Mesenchymal stem cell (in vitro differentiated cells and primary cell): ENCODE measurements around the gene AGAP3.
A peak's percentile ranks its signal among the peaks of the same experiment; 100 is the strongest.

Experiments
- DNase-seq: peaks from one replicate; pipeline ENCODE4 v3.0.0-alpha.2; 2013
- H2AFZ ChIP-seq: one replicate; pipeline ENCODE4 v1.6.1; 2013; ENCODE audit warnings: low read depth, mild to moderate bottlenecking, control low read depth, inconsistent platforms, low read length, moderate library complexity
- H2AK5ac ChIP-seq: 2 replicates; pipeline ENCODE4 v1.6.1; 2013; ENCODE audit warnings: low read length, moderate library complexity, mild to moderate bottlenecking, inconsistent platforms; ENCODE audit not compliant: severe bottlenecking
- H2BK120ac ChIP-seq: one replicate; pipeline ENCODE4 v1.6.1; 2013; ENCODE audit warnings: low read depth, mild to moderate bottlenecking, inconsistent platforms, low read length, moderate library complexity
- H2BK12ac ChIP-seq, 2 experiments: one replicate each; pipeline ENCODE4 v1.6.1; 2013; ENCODE audit warnings: inconsistent platforms in 2 of 2, low read length in 2 of 2, mild to moderate bottlenecking in 2 of 2, moderate library complexity in 2 of 2, control low read depth in 1 of 2
- H2BK15ac ChIP-seq: one replicate; pipeline ENCODE4 v1.6.1; 2013; ENCODE audit warnings: mild to moderate bottlenecking, low read depth, inconsistent platforms; ENCODE audit not compliant: poor library complexity, severe bottlenecking
- H2BK5ac ChIP-seq: 2 replicates; pipeline ENCODE4 v1.6.1; 2013; ENCODE audit warnings: low read depth, mild to moderate bottlenecking, low read length, control low read depth, inconsistent platforms; ENCODE audit not compliant: poor library complexity, severe bottlenecking
- H3K14ac ChIP-seq, 2 experiments: one replicate each; pipeline ENCODE4 v1.6.1; 2013; ENCODE audit warnings: inconsistent platforms in 2 of 2, low read length in 2 of 2, control low read depth in 1 of 2, mild to moderate bottlenecking in 1 of 2, moderate library complexity in 1 of 2
- H3K18ac ChIP-seq, 2 experiments: one replicate each; pipeline ENCODE4 v1.6.1; 2013; ENCODE audit warnings: inconsistent platforms in 2 of 2, low read length in 2 of 2, control low read depth in 1 of 2, low read depth in 1 of 2, mild to moderate bottlenecking in 1 of 2
- H3K23ac ChIP-seq, 2 experiments: one replicate each; pipeline ENCODE4 v1.6.1; 2013; ENCODE audit warnings: inconsistent platforms in 2 of 2, low read length in 2 of 2, mild to moderate bottlenecking in 2 of 2, moderate library complexity in 2 of 2, control low read depth in 1 of 2
- H3K27ac ChIP-seq: 2 replicates; pipeline ENCODE4 v1.5.1; 2013; ENCODE audit warnings: mild to moderate bottlenecking, moderate library complexity, low read length, control low read depth, inconsistent platforms; ENCODE audit not compliant: poor library complexity, severe bottlenecking
- H3K27me3 ChIP-seq, 2 experiments: 2 replicates each; pipeline versions ENCODE4 v1.6.1 to v1.7.0; 2013; ENCODE audit warnings: low read length in 2 of 2, mild to moderate bottlenecking in 2 of 2, moderate library complexity in 2 of 2, control low read depth in 1 of 2, inconsistent platforms in 1 of 2; ENCODE audit not compliant: control insufficient read depth in 1 of 2, insufficient read depth in 1 of 2
- H3K36me3 ChIP-seq, 2 experiments: 2 replicates each; pipeline versions ENCODE4 v1.6.1 to v1.7.0; 2013; ENCODE audit warnings: low read length in 2 of 2, control low read depth in 1 of 2, inconsistent platforms in 1 of 2, low read depth in 1 of 2, mild to moderate bottlenecking in 1 of 2; ENCODE audit not compliant: insufficient read depth in 2 of 2, control insufficient read depth in 1 of 2
- H3K4ac ChIP-seq, 2 experiments: one replicate each; pipeline ENCODE4 v1.6.1; 2013; ENCODE audit warnings: inconsistent platforms in 2 of 2, low read length in 2 of 2, mild to moderate bottlenecking in 2 of 2, moderate library complexity in 2 of 2, control low read depth in 1 of 2, low read depth in 1 of 2
- H3K4me1 ChIP-seq: 2 replicates; pipeline ENCODE4 v1.6.1; 2013; ENCODE audit warnings: low read depth, low read length, control low read depth; ENCODE audit not compliant: control insufficient read depth, insufficient read depth
- H3K4me2 ChIP-seq: 2 replicates; pipeline ENCODE4 v1.6.1; 2013; ENCODE audit warnings: low read length, mild to moderate bottlenecking, inconsistent platforms; ENCODE audit not compliant: poor library complexity, severe bottlenecking
- H3K4me3 ChIP-seq, 2 experiments: 2 replicates each; pipeline versions ENCODE4 v1.5.1 to v1.7.0; 2013; ENCODE audit warnings: low read length in 2 of 2, mild to moderate bottlenecking in 2 of 2, control low read depth in 1 of 2, low read depth in 1 of 2; ENCODE audit not compliant: insufficient read depth in 1 of 2
- H3K79me1 ChIP-seq: replicated peaks from 2 replicates; pipeline ENCODE4 v1.6.1; 2013; ENCODE audit warnings: mild to moderate bottlenecking, control low read depth, low read length, inconsistent platforms; ENCODE audit not compliant: poor library complexity, severe bottlenecking
- H3K9ac ChIP-seq: 2 replicates; pipeline ENCODE4 v1.7.0; 2013; ENCODE audit warnings: mild to moderate bottlenecking, low read length, moderate library complexity
- H3K9me3 ChIP-seq: 2 replicates; pipeline ENCODE4 v1.7.0; 2013; ENCODE audit warnings: mild to moderate bottlenecking, low read length; ENCODE audit not compliant: control insufficient read depth
- H4K8ac ChIP-seq: one replicate; pipeline ENCODE4 v1.6.1; 2013; ENCODE audit warnings: inconsistent platforms, mild to moderate bottlenecking, low read length, moderate library complexity
- H4K91ac ChIP-seq: one replicate; pipeline ENCODE4 v1.6.1; 2013; ENCODE audit warnings: mild to moderate bottlenecking, low read length, inconsistent platforms
- WGBS: methylation state at CpG from one replicate; pipeline ENCODE4 v1.1.7; 2013; ENCODE audit warnings: mixed read lengths; 5-methylcytosine and 5-hydroxymethylcytosine counted together

The AGAP3 gene

GRCh38 chr7:151062111-151062398, 24.2 kb upstream of the AGAP3 start:
- H3K9ac ChIP-seq = peak overlapping the region; percentile 90
- H3K36me3 ChIP-seq = peaks cover 32 to 40% of the 10 kb centered on the region in 2 experiments
- peak overlapping the region; percentile 42 to 44 for H3K18ac ChIP-seq
- peak overlapping the region in 1 of 2 experiments; percentile 95 for H3K14ac ChIP-seq
- peak overlapping the region; percentile 81 for H2AK5ac ChIP-seq
- H3K4me3 ChIP-seq = peak overlapping the region in 1 of 2 experiments; percentile 93
- no peaks in the 10 kb centered on the region for H3K9me3 ChIP-seq
- peak overlapping the region; percentile 12 for H2BK120ac ChIP-seq
- peak overlapping the region; percentile 93 for H3K4me2 ChIP-seq
- peak overlapping the region; percentile 6 to 98 for H2BK12ac ChIP-seq
- H3K4me1 ChIP-seq = peaks cover 54% of the 10 kb centered on the region
- no peaks in the 10 kb centered on the region for H3K27me3 ChIP-seq
- DNase-seq = no peak
- peaks cover 24% of the 10 kb centered on the region for H3K79me1 ChIP-seq
- H4K91ac ChIP-seq = peak overlapping the region; percentile 56
- no peak overlapping the region for H2BK15ac ChIP-seq
- H4K8ac ChIP-seq = peak overlapping the region; percentile 1
- no peak overlapping the region for H2AFZ ChIP-seq
- H2BK5ac ChIP-seq = no peak overlapping the region
- WGBS = 22% methylated on average over 11 of the region's 11 CpGs
- peak overlapping the region; percentile 10 to 89 for H3K4ac ChIP-seq
- peak overlapping the region in 1 of 2 experiments; percentile 29 for H3K23ac ChIP-seq
- peak overlapping the region; percentile 77 for H3K27ac ChIP-seq

DNA sequence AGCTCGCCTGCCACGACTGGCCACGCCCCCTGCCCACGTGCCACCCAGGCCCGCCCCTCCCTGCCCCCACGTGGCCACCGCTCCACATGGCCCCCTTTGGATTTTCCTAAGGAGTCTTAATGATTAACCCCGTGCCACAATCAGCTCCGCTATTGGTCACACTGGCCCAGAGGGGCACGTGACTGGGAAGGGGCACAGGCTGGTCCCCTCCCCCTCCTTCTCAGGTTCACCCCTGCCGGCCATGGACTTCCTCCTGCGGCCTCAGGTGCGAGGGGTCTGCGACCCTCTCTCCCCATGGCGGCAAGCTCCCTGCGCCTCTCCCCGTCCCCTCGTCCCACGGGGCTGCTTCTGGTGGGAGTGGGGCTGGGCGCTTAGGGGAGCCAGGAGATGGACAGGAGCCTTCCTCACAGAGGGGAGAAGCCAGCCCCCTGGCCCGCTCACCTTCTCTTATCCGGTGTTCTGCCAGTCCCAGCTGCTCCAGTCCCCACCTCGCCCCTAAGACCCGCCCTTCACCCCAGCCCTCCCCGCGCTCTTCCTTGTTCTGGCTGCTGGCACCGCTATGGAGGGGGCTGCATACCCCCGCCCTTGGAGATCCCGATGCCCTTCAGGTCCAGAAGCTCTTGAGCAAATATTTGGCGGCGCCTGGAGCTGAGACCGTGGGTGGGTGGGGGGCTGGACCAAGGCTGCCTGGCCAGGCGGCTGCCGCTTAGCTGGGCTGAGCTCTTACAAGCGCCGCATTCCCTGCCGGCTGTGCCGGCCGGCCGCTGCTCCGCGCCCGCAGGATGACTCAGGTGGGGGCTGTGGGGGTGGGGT, 23.7 kb upstream of the AGAP3 start:
- H3K4me1 ChIP-seq = peaks cover 54% of the 10 kb centered on the region
- H3K9me3 ChIP-seq = no peaks in the 10 kb centered on the region
- H2BK12ac ChIP-seq = peak overlapping the region; percentile 51 to 87
- peak overlapping the region; percentile 66 for H4K8ac ChIP-seq
- peak overlapping the region; percentile 81 for H3K4me2 ChIP-seq
- H3K4me3 ChIP-seq = peak overlapping the region; percentile 57 to 93
- H3K36me3 ChIP-seq = peaks cover 37 to 46% of the 10 kb centered on the region in 2 experiments
- no peak overlapping the region for H2AFZ ChIP-seq
- peak overlapping the region in 1 of 2 experiments; percentile 5 for H3K23ac ChIP-seq
- peak overlapping the region; percentile 98 for H2BK5ac ChIP-seq
- WGBS = 18% methylated on average over 38 of the region's 43 CpGs
- peaks cover 22% of the 10 kb centered on the region for H3K79me1 ChIP-seq
- H2BK120ac ChIP-seq = peak overlapping the region; percentile 76
- peak overlapping the region; percentile 98 for H3K27ac ChIP-seq
- H3K9ac ChIP-seq = peak overlapping the region; percentile 69
- H3K4ac ChIP-seq = peak overlapping the region; percentile 42 to 46
- H2BK15ac ChIP-seq = peak overlapping the region; percentile 88
- H4K91ac ChIP-seq = peak overlapping the region; percentile 96
- H3K18ac ChIP-seq = peak overlapping the region; percentile 90
- H3K27me3 ChIP-seq = no peaks in the 10 kb centered on the region
- peak overlapping the region in 1 of 2 experiments; percentile 86 for H3K14ac ChIP-seq
- DNase-seq = peak; percentile 83
- H2AK5ac ChIP-seq = peak overlapping the region; percentile 55

DNA sequence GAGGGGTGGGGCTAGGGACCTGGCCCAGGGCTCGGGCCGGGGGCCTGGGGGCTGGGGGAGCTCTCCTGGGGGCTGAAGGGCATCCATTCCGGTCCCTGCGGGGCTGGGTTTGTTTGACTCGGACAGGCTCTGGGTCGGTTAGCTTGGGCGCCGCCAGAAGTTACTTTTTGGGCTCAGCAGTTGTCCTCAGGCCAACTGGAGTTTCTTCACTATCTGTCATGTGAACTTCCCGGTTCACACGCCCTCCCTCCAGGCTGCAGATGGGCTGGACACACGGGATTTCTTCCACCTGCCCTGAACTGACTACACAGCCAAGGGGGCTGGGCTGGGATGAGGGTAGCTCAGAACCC, 23.1 kb upstream of the AGAP3 start:
- no peak overlapping the region for H3K23ac ChIP-seq
- peak overlapping the region; percentile 81 for H3K27ac ChIP-seq
- no peak overlapping the region for H3K14ac ChIP-seq
- H2AK5ac ChIP-seq = peak overlapping the region; percentile 23
- peak overlapping the region; percentile 29 for H3K9ac ChIP-seq
- H2BK120ac ChIP-seq = peak overlapping the region; percentile 76
- peak; percentile 85 for DNase-seq
- H3K18ac ChIP-seq = no peak overlapping the region
- peak overlapping the region in 1 of 2 experiments; percentile 42 for H3K4ac ChIP-seq
- peaks cover 43 to 50% of the 10 kb centered on the region in 2 experiments for H3K36me3 ChIP-seq
- peaks cover 22% of the 10 kb centered on the region for H3K79me1 ChIP-seq
- 23% methylated on average over 11 of the region's 11 CpGs for WGBS
- H2AFZ ChIP-seq = no peak overlapping the region
- peak overlapping the region in 1 of 2 experiments; percentile 23 for H2BK12ac ChIP-seq
- H4K8ac ChIP-seq = no peak overlapping the region
- H2BK5ac ChIP-seq = peak overlapping the region; percentile 48
- peaks cover 58% of the 10 kb centered on the region for H3K4me1 ChIP-seq
- H3K9me3 ChIP-seq = no peaks in the 10 kb centered on the region
- no peaks in the 10 kb centered on the region for H3K27me3 ChIP-seq
- peak overlapping the region; percentile 88 for H2BK15ac ChIP-seq
- no peak overlapping the region for H4K91ac ChIP-seq
- H3K4me3 ChIP-seq = peak overlapping the region; percentile 55 to 57
- peak overlapping the region; percentile 76 for H3K4me2 ChIP-seq

DNA sequence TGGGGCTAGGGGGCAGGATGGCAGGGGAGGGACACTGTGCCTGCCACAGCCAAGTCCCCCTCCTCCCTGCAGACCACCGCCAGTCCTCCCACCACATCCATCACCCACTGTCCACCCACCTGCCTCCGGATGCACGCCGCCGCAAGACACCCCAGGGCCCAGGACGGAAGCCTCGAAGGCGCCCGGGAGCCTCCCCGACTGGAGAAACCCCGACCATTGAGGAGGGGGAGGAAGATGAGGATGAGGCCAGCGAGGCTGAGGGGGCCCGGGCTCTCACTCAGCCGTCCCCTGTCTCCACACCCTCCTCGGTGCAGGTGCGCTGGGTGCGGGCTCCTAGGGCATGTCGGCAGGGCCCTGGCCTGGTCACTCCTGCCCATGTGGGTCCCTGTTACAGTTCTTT, 21.8 kb upstream of the AGAP3 start:
- Histone ChIP-seq H2BK5ac (no peak overlapping the region), H4K8ac (no peak overlapping the region), H3K79me1 (peaks cover 26% of the 10 kb centered on the region), H3K27me3 (no peaks in the 10 kb centered on the region), H3K9ac (no peak overlapping the region), H3K4me3 (no peak overlapping the region), H3K9me3 (no peaks in the 10 kb centered on the region), H4K91ac (peak overlapping the region; percentile 45), H2BK120ac (no peak overlapping the region), H2BK12ac (no peak overlapping the region), H3K4me1 (peaks cover 50% of the 10 kb centered on the region), H3K23ac (no peak overlapping the region), H3K27ac (no peak overlapping the region), H3K4ac (no peak overlapping the region), H3K4me2 (no peak overlapping the region), H3K18ac (no peak overlapping the region), H2BK15ac (no peak overlapping the region), H2AFZ (no peak overlapping the region), H3K14ac (no peak overlapping the region), H2AK5ac (no peak overlapping the region), H3K36me3 (peaks cover 53 to 57% of the 10 kb centered on the region in 2 experiments)
- 98% methylated on average over 18 of the region's 18 CpGs for WGBS
- no peak for DNase-seq
